OCI-LY1 (cell line): Measurements from ENCODE around the gene MYL10.

ENCODE experiments used
- H2AFZ ChIP-seq: fragments of 200-600 bp; sonication (generic), shearing (Covaris generic); 2 replicates; pipeline ENCODE4 v1.6.0; 2014; ENCODE audit warnings: antibody characterized with exemption, mild to moderate bottlenecking, low read length
- H3F3A ChIP-seq: fragments of 200-600 bp; sonication (generic), shearing (Covaris generic); 2 replicates; pipeline ENCODE4 v1.6.0; 2014; ENCODE audit warnings: mild to moderate bottlenecking, antibody characterized with exemption, low read length, moderate library complexity; ENCODE audit not compliant: insufficient read depth
- H3K27ac ChIP-seq: fragments of 200-600 bp; sonication (generic); 2 replicates; pipeline ENCODE4 v1.5.1; 2014; ENCODE audit warnings: low read length, mixed run types, mild to moderate bottlenecking, low read depth; ENCODE audit not compliant: poor library complexity, severe bottlenecking
- H3K27me3 ChIP-seq: fragments of 200-600 bp; sonication (generic); 2 replicates; pipeline ENCODE4 v1.6.0; 2014; ENCODE audit warnings: antibody characterized with exemption, mild to moderate bottlenecking, low read length, moderate library complexity; ENCODE audit not compliant: insufficient read depth
- H3K36me3 ChIP-seq: fragments of 200-600 bp; sonication (generic); 2 replicates; pipeline ENCODE4 v1.6.1; 2014; ENCODE audit warnings: mild to moderate bottlenecking, antibody characterized with exemption, low read length, moderate library complexity, mixed read lengths; ENCODE audit not compliant: insufficient read depth
- H3K4me1 ChIP-seq: fragments of 200-600 bp; sonication (generic); 2 replicates; pipeline ENCODE4 v1.5.1; 2014; ENCODE audit warnings: mild to moderate bottlenecking, low read length, moderate library complexity; ENCODE audit not compliant: insufficient read depth, severe bottlenecking
- H3K4me2 ChIP-seq: fragments of 200-600 bp; sonication (generic), shearing (Covaris generic); 2 replicates; pipeline ENCODE4 v1.6.1; 2014; ENCODE audit warnings: low read length
- H3K4me3 ChIP-seq: fragments of 200-600 bp; sonication (generic); 2 replicates; pipeline ENCODE4 v1.5.1; 2014; ENCODE audit warnings: low read length, low read depth, mild to moderate bottlenecking, mixed read lengths; ENCODE audit not compliant: poor library complexity, severe bottlenecking
- H3K79me2 ChIP-seq: fragments of 200-600 bp; shearing (Covaris generic); 2 replicates; pipeline ENCODE4 v1.6.1; 2016; ENCODE audit warnings: mixed run types, low read length, mixed read lengths; ENCODE audit not compliant: insufficient read depth
- H3K9ac ChIP-seq: fragments of 200-600 bp; sonication (generic), shearing (Covaris generic); 2 replicates; pipeline ENCODE4 v1.6.1; 2014; ENCODE audit warnings: mild to moderate bottlenecking, low read length, mixed read lengths
- H3K9me2 ChIP-seq: fragments of 200-600 bp; sonication (generic), shearing (Covaris generic); 2 replicates; pipeline ENCODE4 v1.6.1; 2014; ENCODE audit warnings: low read depth, mild to moderate bottlenecking, low read length, mixed read lengths
- H3K9me3 ChIP-seq: fragments of 200-600 bp; shearing (Covaris generic); 2 replicates; pipeline ENCODE4 v1.6.1; 2014; ENCODE audit warnings: low read length, mixed read lengths
- H4K20me1 ChIP-seq: fragments of 200-600 bp; sonication (generic), shearing (Covaris generic); 2 replicates; pipeline ENCODE4 v1.6.0; 2016; ENCODE audit warnings: mild to moderate bottlenecking, low read length; ENCODE audit not compliant: insufficient read depth
- EZH2 ChIP-seq: fragments of 200-600 bp; sonication (generic), shearing (Covaris generic); IDR thresholded peaks from 2 replicates; pipeline ENCODE4 v1.8.0; 2017; ENCODE audit warnings: borderline replicate concordance, mixed run types, mild to moderate bottlenecking, antibody characterized with exemption, low read length, moderate library complexity, mixed read lengths
- TF ChIP-seq, protein P1 (sequence below): fragments of 200-600 bp; sonication (generic), shearing (Covaris generic); IDR thresholded peaks from 2 replicates; pipeline ENCODE4 v1.5.1; 2017; ENCODE audit warnings: mild to moderate bottlenecking, antibody characterized with exemption, low read length, moderate library complexity, mixed read lengths

The MYL10 gene

DNA sequence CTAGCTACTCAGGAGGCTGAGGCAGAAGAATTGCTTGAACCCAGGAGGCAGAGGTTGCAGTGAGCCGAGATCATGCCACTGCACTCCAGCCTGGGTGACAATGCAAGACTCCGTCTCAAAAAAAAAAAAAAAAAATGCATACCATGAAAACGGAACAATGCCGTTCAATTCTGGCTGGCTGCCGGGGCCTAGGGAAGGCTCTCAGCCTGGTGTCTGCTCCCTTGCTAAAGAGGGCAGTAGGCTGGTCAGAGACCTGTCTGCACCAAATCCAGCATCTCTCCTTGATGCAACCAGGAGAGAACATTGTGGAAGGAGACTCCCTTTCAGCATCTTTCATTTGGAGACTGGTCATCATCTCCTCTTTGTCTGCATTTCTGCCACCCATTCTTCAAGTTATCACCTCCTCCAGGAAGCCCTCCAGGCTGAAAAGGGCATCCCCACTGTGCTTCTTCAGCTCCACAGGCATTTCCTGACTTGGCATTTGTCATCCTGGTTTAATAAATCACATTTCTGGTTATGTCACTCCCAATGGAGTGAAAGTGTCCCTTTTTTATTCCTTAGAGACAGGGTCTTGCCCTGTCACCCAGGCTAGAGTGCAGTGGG is 24.7 kb downstream of the MYL10 start:
- Histone ChIP-seq H3K4me3 (no peak overlapping the region), H3K4me2 (no peak overlapping the region), H3K9me3 (no peaks in the 10 kb centered on the region), H3K27me3 (peaks cover 8% of the 10 kb centered on the region), H4K20me1 (no peaks in the 10 kb centered on the region), H3F3A (no peaks in the 10 kb centered on the region), H3K79me2 (no peaks in the 10 kb centered on the region), H3K4me1 (no peaks in the 10 kb centered on the region), H2AFZ (no peak overlapping the region), H3K9me2 (no peaks in the 10 kb centered on the region), H3K36me3 (no peaks in the 10 kb centered on the region), H3K9ac (no peak overlapping the region), H3K27ac (no peak overlapping the region)
- no peak for TF ChIP-seq EZH2
- TF ChIP-seq, protein P1, sequence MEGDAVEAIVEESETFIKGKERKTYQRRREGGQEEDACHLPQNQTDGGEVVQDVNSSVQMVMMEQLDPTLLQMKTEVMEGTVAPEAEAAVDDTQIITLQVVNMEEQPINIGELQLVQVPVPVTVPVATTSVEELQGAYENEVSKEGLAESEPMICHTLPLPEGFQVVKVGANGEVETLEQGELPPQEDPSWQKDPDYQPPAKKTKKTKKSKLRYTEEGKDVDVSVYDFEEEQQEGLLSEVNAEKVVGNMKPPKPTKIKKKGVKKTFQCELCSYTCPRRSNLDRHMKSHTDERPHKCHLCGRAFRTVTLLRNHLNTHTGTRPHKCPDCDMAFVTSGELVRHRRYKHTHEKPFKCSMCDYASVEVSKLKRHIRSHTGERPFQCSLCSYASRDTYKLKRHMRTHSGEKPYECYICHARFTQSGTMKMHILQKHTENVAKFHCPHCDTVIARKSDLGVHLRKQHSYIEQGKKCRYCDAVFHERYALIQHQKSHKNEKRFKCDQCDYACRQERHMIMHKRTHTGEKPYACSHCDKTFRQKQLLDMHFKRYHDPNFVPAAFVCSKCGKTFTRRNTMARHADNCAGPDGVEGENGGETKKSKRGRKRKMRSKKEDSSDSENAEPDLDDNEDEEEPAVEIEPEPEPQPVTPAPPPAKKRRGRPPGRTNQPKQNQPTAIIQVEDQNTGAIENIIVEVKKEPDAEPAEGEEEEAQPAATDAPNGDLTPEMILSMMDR, result no peak

DNA sequence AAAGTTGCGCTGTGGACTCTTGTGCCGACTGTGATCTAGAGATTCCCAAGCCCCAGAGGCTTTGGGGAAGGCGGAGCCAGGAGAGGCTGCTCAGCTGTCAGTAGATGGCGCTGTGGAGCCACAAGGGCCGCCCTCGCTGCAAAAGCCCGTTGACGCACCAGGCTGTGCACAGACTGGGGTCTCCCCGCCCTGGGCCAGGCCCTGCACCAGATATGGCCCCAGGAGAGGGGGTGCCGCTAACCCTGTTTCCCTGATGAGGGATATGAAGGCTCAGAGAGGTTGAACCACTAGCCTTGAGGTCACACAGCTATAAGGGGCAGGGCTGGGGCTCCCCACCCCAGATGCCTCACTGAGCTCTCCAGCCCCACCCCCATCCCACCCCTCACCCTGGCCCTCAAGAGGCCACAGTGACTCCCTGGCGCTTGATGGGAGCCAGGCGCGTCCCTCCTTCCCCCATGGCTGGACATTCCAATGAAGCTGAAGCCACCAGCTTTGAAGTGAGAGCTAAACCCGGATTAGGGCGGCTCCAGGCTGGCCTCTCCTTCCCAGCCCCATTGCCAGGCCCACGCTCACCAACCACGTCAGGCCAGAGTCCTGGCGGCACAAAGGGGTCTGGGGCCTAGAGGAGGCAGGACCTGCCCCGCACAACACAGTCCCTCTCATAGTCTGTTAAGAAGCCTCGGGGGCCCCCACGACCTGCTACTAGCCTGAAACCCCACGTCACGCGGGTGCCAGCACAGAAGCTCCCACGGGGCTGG is 26.4 kb downstream of the MYL10 start:
- TF ChIP-seq EZH2, result no peak
- TF ChIP-seq, protein P1, result peak; percentile 99
- Histone ChIP-seq H3K36me3 (no peaks in the 10 kb centered on the region), H3K4me3 (no peak overlapping the region), H4K20me1 (no peaks in the 10 kb centered on the region), H3K27ac (no peak overlapping the region), H3K4me2 (no peak overlapping the region), H3K9me3 (no peaks in the 10 kb centered on the region), H3F3A (no peaks in the 10 kb centered on the region), H3K9me2 (no peaks in the 10 kb centered on the region), H2AFZ (no peak overlapping the region), H3K79me2 (no peaks in the 10 kb centered on the region), H3K27me3 (peaks cover 8% of the 10 kb centered on the region; the same call in 1 of the 2 replicates), H3K9ac (no peak overlapping the region), H3K4me1 (no peaks in the 10 kb centered on the region)

DNA sequence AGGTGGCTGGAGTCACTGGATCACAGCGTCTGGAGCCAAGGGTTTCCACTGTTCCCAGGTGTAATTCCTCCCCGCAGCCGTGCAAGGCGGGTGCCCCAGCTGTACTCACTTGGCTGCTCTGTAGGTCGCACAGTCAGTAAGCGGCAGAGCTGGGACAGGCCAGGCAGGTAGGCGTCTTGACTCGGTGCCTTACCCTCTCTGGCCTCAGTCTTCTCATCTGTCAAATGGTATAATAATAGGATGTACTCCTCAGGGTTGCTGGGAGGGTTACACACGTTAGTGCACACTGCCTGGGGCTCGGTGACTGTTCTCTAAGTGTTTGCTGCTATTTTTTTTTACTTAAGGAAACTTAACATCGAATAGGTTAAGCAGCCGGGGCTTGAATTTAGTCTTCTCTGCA is 27.0 kb downstream of the MYL10 start:
- H3F3A ChIP-seq, result no peaks in the 10 kb centered on the region
- H3K27me3 ChIP-seq, result peaks cover 8% of the 10 kb centered on the region; the same call in 1 of the 2 replicates
- no peak overlapping the region for H3K9ac ChIP-seq
- TF ChIP-seq, protein P1, result no peak
- TF ChIP-seq EZH2, result no peak
- H2AFZ ChIP-seq, result no peak overlapping the region
- no peaks in the 10 kb centered on the region for H3K4me1 ChIP-seq
- no peak overlapping the region for H3K4me3 ChIP-seq
- no peaks in the 10 kb centered on the region for H3K9me2 ChIP-seq
- no peaks in the 10 kb centered on the region for H3K9me3 ChIP-seq
- H3K27ac ChIP-seq, result no peak overlapping the region
- no peaks in the 10 kb centered on the region for H3K36me3 ChIP-seq
- no peaks in the 10 kb centered on the region for H4K20me1 ChIP-seq
- H3K4me2 ChIP-seq, result no peak overlapping the region
- H3K79me2 ChIP-seq, result no peaks in the 10 kb centered on the region
